Measurements from ENCODE around the gene C6orf15. TPM values are rescaled to one million over a fixed set of nuclear protein-coding genes. Genes with fewer than 3 reads are reported as not detected.

C6orf15 gene

DNA sequence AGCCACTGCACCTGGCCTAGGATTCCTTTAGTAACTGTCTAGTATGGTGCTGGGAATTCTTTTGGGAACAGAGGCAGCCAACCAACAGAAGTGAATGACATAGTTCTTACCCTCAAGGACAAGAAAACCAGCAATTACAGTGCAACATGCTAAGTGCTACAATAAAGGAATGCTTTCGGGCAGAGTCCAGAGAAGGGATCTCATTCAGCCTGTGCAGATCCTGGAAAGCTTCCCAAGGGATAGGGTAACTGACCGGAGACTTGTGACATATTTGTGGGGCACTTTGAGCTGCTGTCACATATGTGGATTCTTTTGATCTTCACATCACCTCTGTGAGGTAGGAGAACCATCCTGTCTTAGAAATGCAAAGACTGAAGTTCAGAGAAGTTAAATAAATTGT, 46.8 kb downstream of the C6orf15 start:
- H2BK12ac ChIP-seq (ENCODE audit: low read length) = no peak overlapping the region
- H2BK5ac ChIP-seq (ENCODE audit: low read length) = no peak overlapping the region
- H3K27ac ChIP-seq (replicated peaks; ENCODE audit: low read length) = no peak overlapping the region
- H2BK120ac ChIP-seq (ENCODE audit: low read depth, low read length) = no peak overlapping the region
- H3K18ac ChIP-seq (ENCODE audit: low read length) = no peak overlapping the region
- H4K8ac ChIP-seq (ENCODE audit: low read depth, low read length) = no peak overlapping the region
- no peaks in the 10 kb centered on the region for H3K79me1 ChIP-seq (ENCODE audit: low read depth, low read length)
- DNase-seq (ENCODE audit: low spot score) = no peak
- H3K9ac ChIP-seq (ENCODE audit: low read depth, low read length, poor library complexity) = no peak overlapping the region
- no peak overlapping the region for H2AFZ ChIP-seq (ENCODE audit: low read length)
- H3K36me3 ChIP-seq (replicated peaks in 1 of 2; ENCODE audit: control insufficient read depth in 2 of 2, insufficient read depth in 2 of 2, low read length in 2 of 2) = no peaks in the 10 kb centered on the region
- H3K4me3 ChIP-seq (ENCODE audit: low read length in 2 of 2) = no peak overlapping the region
- no peaks in the 10 kb centered on the region for H3K27me3 ChIP-seq (ENCODE audit: control insufficient read depth in 3 of 3, insufficient read depth in 3 of 3, low read depth in 1 of 3, low read length in 3 of 3)
- H4K91ac ChIP-seq (ENCODE audit: low read depth, low read length, poor library complexity) = no peak overlapping the region
- no peaks in the 10 kb centered on the region for H3K9me3 ChIP-seq (replicated peaks in 1 of 2; ENCODE audit: control insufficient read depth in 2 of 2, insufficient read depth in 1 of 2, low read depth in 1 of 2, low read length in 2 of 2)
- no peak overlapping the region for H3K23ac ChIP-seq (ENCODE audit: low read depth, low read length, poor library complexity)
- peaks cover 3 to 15% of the 10 kb centered on the region in 2 donors for H3K4me1 ChIP-seq (ENCODE audit: control insufficient read depth in 2 of 2, insufficient read depth in 1 of 2, low read depth in 1 of 2, low read length in 2 of 2)
- H3K4ac ChIP-seq (ENCODE audit: low read length) = no peak overlapping the region
- no peak overlapping the region for H2BK15ac ChIP-seq (ENCODE audit: low read length)
- no CpG with 5 or more reads among the region's 2 CpGs for WGBS, 2 donors (ENCODE audit: extremely low coverage in 2 of 2, insufficient read length in 2 of 2, insufficient replicate concordance in 1 of 2)
- no peak overlapping the region for H3K4me2 ChIP-seq (ENCODE audit: insufficient read depth, low read length, poor library complexity, severe bottlenecking)
- no peak overlapping the region for H3K14ac ChIP-seq (ENCODE audit: low read length)
- no peak overlapping the region for H2AK5ac ChIP-seq (ENCODE audit: low read depth, low read length)

DNA sequence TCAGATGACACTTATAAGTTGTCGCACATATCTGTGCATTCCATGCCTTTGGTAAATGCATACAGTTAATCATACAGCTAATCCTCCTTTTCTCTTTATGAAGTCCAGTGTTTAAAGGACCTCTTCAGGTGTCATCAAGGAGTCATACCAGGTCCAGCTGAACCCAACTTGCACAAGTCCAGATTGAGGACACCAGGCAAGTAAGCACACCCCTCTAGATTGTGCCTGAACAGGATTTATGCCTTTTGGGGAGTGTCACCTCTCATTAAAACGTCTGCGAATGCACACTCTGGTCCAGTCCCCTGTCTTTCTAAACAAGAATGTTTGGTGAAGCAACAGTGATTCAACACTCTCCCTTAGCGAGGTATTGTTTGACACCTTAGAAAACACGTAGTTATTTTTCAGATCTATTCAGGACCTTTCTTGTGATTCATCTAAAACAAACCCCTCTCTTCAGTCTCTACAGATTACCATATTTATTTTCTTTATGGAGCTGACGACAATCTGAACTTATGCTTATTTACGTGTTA, 48.4 kb downstream of the C6orf15 start:
- Histone ChIP-seq H3K4me3 (ENCODE audit: low read length in 2 of 2) (no peak overlapping the region), H4K91ac (ENCODE audit: low read depth, low read length, poor library complexity) (no peak overlapping the region), H2AK5ac (ENCODE audit: low read depth, low read length) (no peak overlapping the region), H2BK15ac (ENCODE audit: low read length) (no peak overlapping the region), H3K4ac (ENCODE audit: low read length) (no peak overlapping the region), H3K9me3 (replicated peaks in 1 of 2; ENCODE audit: control insufficient read depth in 2 of 2, insufficient read depth in 1 of 2, low read depth in 1 of 2, low read length in 2 of 2) (no peaks in the 10 kb centered on the region), H2BK12ac (ENCODE audit: low read length) (no peak overlapping the region), H3K27me3 (ENCODE audit: control insufficient read depth in 3 of 3, insufficient read depth in 3 of 3, low read depth in 1 of 3, low read length in 3 of 3) (no peaks in the 10 kb centered on the region), H3K14ac (ENCODE audit: low read length) (no peak overlapping the region), H3K18ac (ENCODE audit: low read length) (no peak overlapping the region), H3K27ac (replicated peaks; ENCODE audit: low read length) (no peak overlapping the region), H3K79me1 (ENCODE audit: low read depth, low read length) (no peaks in the 10 kb centered on the region), H3K9ac (ENCODE audit: low read depth, low read length, poor library complexity) (no peak overlapping the region), H2BK5ac (ENCODE audit: low read length) (no peak overlapping the region), H3K23ac (ENCODE audit: low read depth, low read length, poor library complexity) (no peak overlapping the region), H3K4me1 (ENCODE audit: control insufficient read depth in 2 of 2, insufficient read depth in 1 of 2, low read depth in 1 of 2, low read length in 2 of 2) (peaks cover 2 to 5% of the 10 kb centered on the region in 2 donors), H3K4me2 (ENCODE audit: insufficient read depth, low read length, poor library complexity, severe bottlenecking) (no peak overlapping the region), H3K36me3 (replicated peaks in 1 of 2; ENCODE audit: control insufficient read depth in 2 of 2, insufficient read depth in 2 of 2, low read length in 2 of 2) (no peaks in the 10 kb centered on the region), H4K8ac (ENCODE audit: low read depth, low read length) (no peak overlapping the region), H2AFZ (ENCODE audit: low read length) (no peak overlapping the region), H2BK120ac (ENCODE audit: low read depth, low read length) (no peak overlapping the region)
- no CpG with 5 or more reads among the region's 7 CpGs for WGBS, 2 donors (ENCODE audit: extremely low coverage in 2 of 2, insufficient read length in 2 of 2, insufficient replicate concordance in 1 of 2)
- DNase-seq (ENCODE audit: low spot score) = no peak

Small RNA genes lying within 50 kb of the gene (small RNA-seq; reads per million reads assigned to genes)
- gene POLR2LP1 (ENCODE audit: insufficient read depth) (not detected), gene RNU6-1133P (ENCODE audit: insufficient read depth) (not detected)

Measured in neuronal stem cell (in vitro differentiated cells).